Endothelial cell (in vitro differentiated cells): Measurements from ENCODE around the gene ADCYAP1. TPM values are rescaled to one million over a fixed set of nuclear protein-coding genes. Genes with fewer than 3 reads are reported as not detected.

Source experiments
- DNase-seq: peaks from one replicate; pipeline ENCODE4 v3.0.0; 2021; ENCODE audit warnings: low spot score
- H3K27ac Mint-ChIP-seq: one replicate; pipeline ENCODE4 v1.8.0; 2021; ENCODE audit warnings: mixed read lengths, inconsistent platforms; ENCODE audit not compliant: unreplicated experiment
- H3K27me3 Mint-ChIP-seq: one replicate; pipeline ENCODE4 v1.8.0; 2021; ENCODE audit warnings: mild to moderate bottlenecking, moderate library complexity, mixed read lengths, inconsistent platforms; ENCODE audit not compliant: unreplicated experiment
- H3K36me3 Mint-ChIP-seq: one replicate; pipeline ENCODE4 v1.8.0; 2021; ENCODE audit warnings: mild to moderate bottlenecking, low read depth, mixed read lengths, inconsistent platforms; ENCODE audit not compliant: unreplicated experiment
- H3K4me1 Mint-ChIP-seq: one replicate; pipeline ENCODE4 v1.8.0; 2021; ENCODE audit warnings: mild to moderate bottlenecking, mixed read lengths, inconsistent platforms; ENCODE audit not compliant: unreplicated experiment
- H3K4me3 Mint-ChIP-seq: one replicate; pipeline ENCODE4 v1.8.0; 2021; ENCODE audit warnings: mild to moderate bottlenecking, mixed read lengths, inconsistent platforms; ENCODE audit not compliant: unreplicated experiment
- H3K9me3 Mint-ChIP-seq: one replicate; pipeline ENCODE4 v1.8.0; 2021; ENCODE audit warnings: mixed read lengths, inconsistent platforms; ENCODE audit not compliant: unreplicated experiment
- CTCF ChIP-seq: fragments of 200-600 bp; sonication (generic); IDR thresholded peaks from one replicate; pipeline ENCODE4 v1.5.0; 2021; ENCODE audit warnings: antibody characterized with exemption; ENCODE audit not compliant: unreplicated experiment
- total RNA-seq: library from RNA; stranded (reverse); fragmentation: NEBNext Ultra II Directional; extraction: Animal tissue kit (Norgen Biotek cat#: 25700); gene quantifications from one replicate; pipeline ENCODE4 v1.2.1, GENCODE V29; 2021; ENCODE audit not compliant: unreplicated experiment

ADCYAP1 gene
- total RNA-seq, 1 donor from 2014 or later = 18.5 TPM

- no peak for DNase-seq
- H3K4me1 Mint-ChIP-seq = peaks cover 17% of the 10 kb centered on the region
- H3K27ac Mint-ChIP-seq = no peak overlapping the region
- H3K9me3 Mint-ChIP-seq = no peaks in the 10 kb centered on the region
- H3K27me3 Mint-ChIP-seq = peaks cover 3% of the 10 kb centered on the region
- no peak for TF ChIP-seq CTCF
- no peaks in the 10 kb centered on the region for H3K36me3 Mint-ChIP-seq
- H3K4me3 Mint-ChIP-seq = no peak overlapping the region
Observed at GRCh38 chr18:934518-935133, 30.0 kb downstream of the ADCYAP1 start.

- peaks cover 3% of the 10 kb centered on the region for H3K27me3 Mint-ChIP-seq
- H3K4me1 Mint-ChIP-seq = peaks cover 17% of the 10 kb centered on the region
- H3K4me3 Mint-ChIP-seq = no peak overlapping the region
- no peak for TF ChIP-seq CTCF
- H3K9me3 Mint-ChIP-seq = no peaks in the 10 kb centered on the region
- H3K36me3 Mint-ChIP-seq = no peaks in the 10 kb centered on the region
- H3K27ac Mint-ChIP-seq = no peak overlapping the region
- no peak for DNase-seq
Observed at GRCh38 chr18:936941-937340, 32.3 kb downstream of the ADCYAP1 start.

GRCh38 chr18:939166-939565 lies 34.5 kb downstream of the ADCYAP1 start:
- Mint-ChIP-seq H3K9me3 (no peaks in the 10 kb centered on the region), H3K36me3 (no peaks in the 10 kb centered on the region), H3K4me1 (peaks cover 4% of the 10 kb centered on the region), H3K27ac (no peak overlapping the region), H3K27me3 (no peaks in the 10 kb centered on the region), H3K4me3 (no peak overlapping the region)
- DNase-seq = no peak
- no peak for TF ChIP-seq CTCF

GRCh38 chr18:939958-940357 lies 35.3 kb downstream of the ADCYAP1 start:
- no peak for DNase-seq
- H3K4me3 Mint-ChIP-seq = no peak overlapping the region
- H3K4me1 Mint-ChIP-seq = no peaks in the 10 kb centered on the region
- H3K36me3 Mint-ChIP-seq = no peaks in the 10 kb centered on the region
- no peak overlapping the region for H3K27ac Mint-ChIP-seq
- no peaks in the 10 kb centered on the region for H3K27me3 Mint-ChIP-seq
- no peaks in the 10 kb centered on the region for H3K9me3 Mint-ChIP-seq
- no peak for TF ChIP-seq CTCF

- Mint-ChIP-seq H3K27me3 (no peaks in the 10 kb centered on the region), H3K4me3 (no peak overlapping the region), H3K4me1 (no peaks in the 10 kb centered on the region), H3K27ac (no peak overlapping the region), H3K9me3 (no peaks in the 10 kb centered on the region), H3K36me3 (no peaks in the 10 kb centered on the region)
- no peak for DNase-seq
- TF ChIP-seq CTCF = no peak
Observed at GRCh38 chr18:941331-941730, 36.7 kb downstream of the ADCYAP1 start.
